Stimulated activated CD4-positive, alpha-beta T cell treated with anti-CD3 and anti-CD28 coated beads, Interleukin-1b, Interleukin-23, amount 100 ng/mL, for 1 hour (primary cell): ENCODE data around the gene CSAD.

Experiments
- DNase-seq, 2 donors: peaks; one replicate each; pipeline ENCODE4 v3.0.0-alpha.2; 2020; ENCODE audit warnings: low read depth in 2 of 2

The CSAD gene

GRCh38 chr12:53180220-53180930, at the start of gene CSAD, which contains the start of gene ZNF740:
CSAD (minus strand) TSS chr12:53180925; CDS start chr12:53173470, 7,455 bp downstream.
ZNF740 (plus strand) TSS chr12:53180722; CDS start chr12:53181984, 1,262 bp downstream.
- peak; percentile 88 to 96 for DNase-seq

GRCh38 chr12:53230108-53230845, 49.6 kb upstream of the CSAD start:
- DNase-seq: no peak

- DNase-seq: no peak
Measured at GRCh38 chr12:53229454-53229853, 48.7 kb upstream of the CSAD start.

GRCh38 chr12:53227836-53228235, 47.1 kb upstream of the CSAD start:
- DNase-seq: no peak

- DNase-seq: no peak
Measured at GRCh38 chr12:53227341-53227740, 46.6 kb upstream of the CSAD start.

GRCh38 chr12:53226815-53227214, 46.1 kb upstream of the CSAD start:
- DNase-seq: no peak

GRCh38 chr12:53225635-53226424, 45.1 kb upstream of the CSAD start:
- DNase-seq: no peak

- no peak for DNase-seq
Measured at GRCh38 chr12:53224897-53225634, 44.3 kb upstream of the CSAD start.

GRCh38 chr12:53224061-53224896, 43.6 kb upstream of the CSAD start:
- no peak for DNase-seq

- DNase-seq: no peak
Measured at GRCh38 chr12:53223389-53224060, 42.8 kb upstream of the CSAD start.

GRCh38 chr12:53222806-53223261, 42.1 kb upstream of the CSAD start:
- DNase-seq: no peak

- DNase-seq: no peak
Measured at GRCh38 chr12:53222170-53222721, 41.5 kb upstream of the CSAD start.

- no peak for DNase-seq
Measured at GRCh38 chr12:53221203-53222080, 40.7 kb upstream of the CSAD start.

- peak in 1 of 2 donors; percentile 57 for DNase-seq
Measured at GRCh38 chr12:53220694-53221202, 40.0 kb upstream of the CSAD start.

GRCh38 chr12:53219956-53220693, 39.4 kb upstream of the CSAD start:
- no peak for DNase-seq

- no peak for DNase-seq
Measured at GRCh38 chr12:53219292-53219955, 38.7 kb upstream of the CSAD start.
